Esophagus muscularis mucosa (tissue), 4 donors: Measurements from ENCODE around the gene ATRIP.

ENCODE experiments used
- CTCF ChIP-seq, 3 experiments: fragments of 200-600 bp in 2 of 3; fragments of 450-650 bp in 1 of 3; sonication (generic) in 2 of 3; IDR thresholded peaks; one replicate each; pipeline ENCODE4 v1.5.1; 2017 to 2019; ENCODE audit warnings: antibody characterized with exemption in 3 of 3, mild to moderate bottlenecking in 2 of 3, moderate library complexity in 1 of 3
- EP300 ChIP-seq: sonication (generic); formaldehyde crosslinking; IDR thresholded peaks from one replicate; pipeline ENCODE4 v1.6.1; 2017; ENCODE audit warnings: antibody characterized with exemption
- POLR2A ChIP-seq: fragments of 450-650 bp; IDR thresholded peaks from one replicate; pipeline ENCODE4 v1.6.1; 2017; ENCODE audit warnings: antibody characterized with exemption, moderate library complexity, mild to moderate bottlenecking, low read depth

- TF ChIP-seq CTCF (IDR thresholded peaks at IDR 0.05) (no peak), EP300 (no peak), POLR2A (no peak)
Observed at GRCh38 chr3:48403533-48404439, 42.8 kb upstream of the ATRIP start.
